ENCODE results near the gene SLC7A5.

Gene SLC7A5

GRCh38 chr16:87809150-87809902 lies 60.0 kb downstream of the SLC7A5 start:
- no peaks in the 10 kb centered on the region for H3K79me2 ChIP-seq (ENCODE audit: low read length)
- DNase-seq: peak; percentile 28
- H3K27me3 ChIP-seq (replicated peaks; ENCODE audit: insufficient read depth, low read length): no peaks in the 10 kb centered on the region
- no peaks in the 10 kb centered on the region for H3K36me3 ChIP-seq (replicated peaks; ENCODE audit: insufficient read depth, low read length)
- peaks cover 17% of the 10 kb centered on the region for H3F3A ChIP-seq (ENCODE audit: insufficient read depth, low read length)
- no peak overlapping the region for H3K4me3 ChIP-seq (ENCODE audit: low read length)
- no peaks in the 10 kb centered on the region for H4K20me1 ChIP-seq (ENCODE audit: insufficient read depth, low read length)
- no peak overlapping the region for H2AFZ ChIP-seq (ENCODE audit: low read length)
- peak overlapping the region; percentile 98 for H3K27ac ChIP-seq (ENCODE audit: low read length)
- peaks cover 30% of the 10 kb centered on the region for H3K4me1 ChIP-seq (ENCODE audit: low read length)
- peak overlapping the region; percentile 71; the same call in 1 of the 2 replicates for H3K9ac ChIP-seq (ENCODE audit: low read length)
- TF ChIP-seq CTCF (IDR thresholded peaks at IDR 0.05; ENCODE audit: low read length): no peak
- H3K4me2 ChIP-seq (ENCODE audit: low read depth, low read length): peak overlapping the region; percentile 69
- no peaks in the 10 kb centered on the region for H3K9me3 ChIP-seq (replicated peaks; ENCODE audit: insufficient read depth, low read length)
- no peaks in the 10 kb centered on the region for H3K9me2 ChIP-seq (replicated peaks; ENCODE audit: insufficient read depth, low read length)

- DNase-seq: no peak
These were observed 61.2 kb downstream of the SLC7A5 start for GRCh38 chr16:87808108-87808507.

GRCh38 chr16:87806641-87807546 lies 62.4 kb downstream of the SLC7A5 start:
- TF ChIP-seq CTCF (IDR thresholded peaks at IDR 0.05; ENCODE audit: low read length): no peak
- no peak for TF ChIP-seq EZH2 (optimal IDR thresholded peaks at IDR 0.05; ENCODE audit: low read depth, low read length)
- TF ChIP-seq EZH2phosphoT487 (IDR thresholded peaks at IDR 0.05; ENCODE audit: low read length): no peak
- Histone ChIP-seq H3K4me3 (ENCODE audit: low read length) (peak overlapping the region; percentile 42), H3K36me3 (replicated peaks; ENCODE audit: insufficient read depth, low read length) (no peaks in the 10 kb centered on the region), H3K27ac (ENCODE audit: low read length) (peak overlapping the region; percentile 71; the same call in 1 of the 2 replicates), H3K9me3 (replicated peaks; ENCODE audit: insufficient read depth, low read length) (no peaks in the 10 kb centered on the region), H3K9me2 (replicated peaks; ENCODE audit: insufficient read depth, low read length) (no peaks in the 10 kb centered on the region), H4K20me1 (ENCODE audit: insufficient read depth, low read length) (no peaks in the 10 kb centered on the region), H3K4me1 (ENCODE audit: low read length) (peaks cover 30% of the 10 kb centered on the region), H3K79me2 (ENCODE audit: low read length) (no peaks in the 10 kb centered on the region), H3F3A (ENCODE audit: insufficient read depth, low read length) (peaks cover 17% of the 10 kb centered on the region), H2AFZ (ENCODE audit: low read length) (peak overlapping the region; percentile 74), H3K27me3 (replicated peaks; ENCODE audit: insufficient read depth, low read length) (no peaks in the 10 kb centered on the region), H3K4me2 (ENCODE audit: low read depth, low read length) (peak overlapping the region; percentile 72), H3K9ac (ENCODE audit: low read length) (peak overlapping the region; percentile 50; the same call in 1 of the 2 replicates)
- DNase-seq: peak; percentile 18

More at GRCh38 chr16:87808108-87808507, 61.2 kb downstream of the SLC7A5 start:
- Histone ChIP-seq H3K9ac (ENCODE audit: low read length) (no peak overlapping the region), H3K9me2 (replicated peaks; ENCODE audit: insufficient read depth, low read length) (no peaks in the 10 kb centered on the region), H3K27me3 (replicated peaks; ENCODE audit: insufficient read depth, low read length) (no peaks in the 10 kb centered on the region), H3K9me3 (replicated peaks; ENCODE audit: insufficient read depth, low read length) (no peaks in the 10 kb centered on the region), H3K4me2 (ENCODE audit: low read depth, low read length) (no peak overlapping the region), H4K20me1 (ENCODE audit: insufficient read depth, low read length) (no peaks in the 10 kb centered on the region), H3K27ac (ENCODE audit: low read length) (no peak overlapping the region), H3K4me1 (ENCODE audit: low read length) (peaks cover 30% of the 10 kb centered on the region), H3K4me3 (ENCODE audit: low read length) (no peak overlapping the region), H3F3A (ENCODE audit: insufficient read depth, low read length) (peaks cover 17% of the 10 kb centered on the region), H3K79me2 (ENCODE audit: low read length) (no peaks in the 10 kb centered on the region), H3K36me3 (replicated peaks; ENCODE audit: insufficient read depth, low read length) (no peaks in the 10 kb centered on the region), H2AFZ (ENCODE audit: low read length) (no peak overlapping the region)
- TF ChIP-seq EZH2 (optimal IDR thresholded peaks at IDR 0.05; ENCODE audit: low read depth, low read length) (no peak), EZH2phosphoT487 (IDR thresholded peaks at IDR 0.05; ENCODE audit: low read length) (no peak), CTCF (IDR thresholded peaks at IDR 0.05; ENCODE audit: low read length) (no peak)

Data from MM.1S (cell line).